Measurements from ENCODE around the gene MOGAT3.
A peak's percentile ranks its signal among the peaks of the same experiment; 100 is the strongest.
"Not testable (repeated sequence)": the region's sequence is repeated elsewhere in the genome, so short reads cannot be mapped to it uniquely, and the experiment has no call there.

MOGAT3 gene

DNA sequence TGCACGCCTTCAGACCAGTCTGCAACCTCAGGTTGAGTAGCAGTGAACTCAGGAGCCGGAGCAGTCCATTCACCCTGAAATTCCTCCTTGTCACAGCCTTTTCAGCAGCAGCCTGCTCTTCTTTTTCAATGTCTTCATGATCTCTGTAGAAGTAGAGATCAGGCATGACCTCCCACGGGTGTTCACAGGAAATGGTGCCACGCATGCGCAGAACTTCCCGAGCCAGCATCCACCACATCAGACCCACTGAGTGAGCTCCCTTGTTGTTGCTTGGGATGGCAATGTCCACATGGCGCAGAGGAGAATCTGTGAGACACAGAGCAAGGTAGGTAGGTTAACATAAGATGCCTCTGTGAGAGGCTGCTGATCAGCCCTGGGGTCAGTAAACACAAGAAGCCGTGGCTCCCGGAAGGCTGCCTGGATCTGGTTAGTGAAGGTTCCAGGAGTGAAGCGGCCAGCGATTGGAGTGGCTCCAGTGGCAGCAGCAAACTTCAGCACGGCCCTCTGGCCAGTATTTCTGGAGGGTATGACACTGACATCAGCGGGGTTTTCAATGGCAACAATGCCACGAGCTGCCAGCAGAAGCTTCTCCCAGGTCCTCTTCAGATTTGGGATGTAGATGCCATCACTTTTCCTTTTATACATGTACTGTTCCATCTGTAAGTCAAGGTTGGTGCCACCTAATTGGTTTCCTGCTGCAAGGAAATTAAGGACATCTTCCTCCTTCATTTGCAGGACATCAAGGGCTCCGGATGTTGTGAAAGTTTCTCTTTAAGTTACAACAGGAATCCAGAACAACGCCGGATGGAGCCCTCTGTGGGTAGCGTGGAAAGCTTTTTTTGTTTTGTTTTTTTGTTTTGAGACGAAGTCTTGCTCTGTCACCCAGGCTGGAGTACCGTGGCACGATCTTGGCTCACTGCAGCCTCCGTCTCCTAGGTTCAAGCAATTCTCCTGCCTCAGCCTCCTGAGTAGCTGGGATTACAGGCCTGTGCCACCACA is 3.2 kb upstream of the MOGAT3 start:
- not testable (repeated sequence) for DNase-seq (ENCODE audit: low read depth)

DNA sequence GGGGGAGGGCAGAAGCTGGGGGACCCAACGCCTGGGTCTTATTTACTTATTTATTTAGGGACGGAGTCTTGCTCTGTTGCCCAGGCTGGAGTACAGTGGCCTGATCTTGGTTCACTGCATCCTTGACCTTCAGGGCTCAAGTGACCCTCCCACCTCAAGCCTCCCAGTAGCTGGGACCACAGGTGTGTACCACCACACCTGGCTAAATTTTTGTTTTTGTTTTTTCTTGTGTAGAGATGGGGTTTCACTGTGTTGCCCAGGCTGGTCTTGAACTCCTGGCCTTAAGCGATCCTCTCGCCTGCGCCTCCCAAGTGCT is 1.7 kb upstream of the MOGAT3 start:
- no peak for DNase-seq (ENCODE audit: low read depth)

DNA sequence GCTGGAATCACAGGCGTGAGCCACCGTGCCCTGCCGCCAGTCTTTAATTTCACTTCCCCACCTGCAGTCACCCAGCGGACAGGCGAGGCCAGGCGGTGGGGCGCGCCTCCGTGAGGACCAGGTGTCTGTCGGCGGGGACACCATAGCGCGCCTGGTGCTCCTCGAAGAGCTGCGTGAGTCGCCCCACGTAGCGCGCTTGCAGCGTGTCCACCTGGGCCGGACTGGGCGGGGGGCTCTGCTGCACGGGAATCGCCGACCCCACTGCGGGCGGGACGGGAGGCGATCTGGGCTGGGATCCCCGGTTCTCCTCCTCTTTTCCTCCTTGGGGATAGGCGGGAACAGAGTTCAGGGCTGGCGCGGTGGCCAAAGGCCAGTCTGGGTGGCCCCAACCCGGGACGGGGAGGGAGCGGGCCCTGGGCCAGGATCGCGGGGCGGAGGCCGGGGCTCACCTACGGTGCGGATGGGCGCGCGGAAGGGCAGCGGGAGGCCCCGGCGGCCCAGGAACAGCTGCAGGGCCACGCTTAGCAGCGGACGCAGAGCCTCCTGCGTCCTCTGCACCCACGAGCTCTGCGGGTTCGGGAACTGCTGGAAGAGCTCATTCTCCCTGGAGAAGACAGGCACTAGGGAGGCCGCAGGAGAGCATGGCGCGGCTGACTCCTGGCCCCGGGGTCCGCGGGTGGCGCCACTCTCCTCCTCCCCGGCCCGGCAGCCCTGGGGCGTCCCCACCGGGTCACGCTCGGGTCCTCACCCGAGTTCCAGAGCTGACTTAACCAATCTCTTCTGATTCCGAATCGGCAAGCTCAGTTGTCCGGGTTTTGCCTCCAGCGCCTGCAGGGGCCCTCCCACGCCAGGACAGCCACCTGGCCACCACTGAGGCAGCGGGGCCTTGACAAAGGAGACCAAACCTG is 1.1 kb upstream of the MOGAT3 start:
- DNase-seq (ENCODE audit: low read depth): no peak

DNA sequence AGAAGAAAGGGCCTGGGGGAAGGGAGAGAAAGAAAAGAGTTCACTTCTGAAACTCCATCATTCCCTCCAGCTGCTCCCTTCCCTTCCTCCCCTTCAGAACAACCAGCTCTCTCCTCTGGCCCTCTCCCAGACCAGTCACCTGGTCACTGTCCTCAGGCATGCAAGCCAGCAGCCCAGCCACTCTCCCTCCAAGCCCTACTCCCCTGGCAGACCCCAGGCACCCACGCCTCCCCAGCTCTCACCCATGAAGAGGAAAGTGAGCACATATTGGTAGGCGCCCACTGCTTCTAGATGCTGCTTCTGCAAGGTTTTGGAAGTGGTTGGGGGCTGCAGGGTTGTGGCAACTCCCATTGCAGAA is 353 bp downstream of the MOGAT3 start:
- no peak for DNase-seq (ENCODE audit: low read depth)

DNA sequence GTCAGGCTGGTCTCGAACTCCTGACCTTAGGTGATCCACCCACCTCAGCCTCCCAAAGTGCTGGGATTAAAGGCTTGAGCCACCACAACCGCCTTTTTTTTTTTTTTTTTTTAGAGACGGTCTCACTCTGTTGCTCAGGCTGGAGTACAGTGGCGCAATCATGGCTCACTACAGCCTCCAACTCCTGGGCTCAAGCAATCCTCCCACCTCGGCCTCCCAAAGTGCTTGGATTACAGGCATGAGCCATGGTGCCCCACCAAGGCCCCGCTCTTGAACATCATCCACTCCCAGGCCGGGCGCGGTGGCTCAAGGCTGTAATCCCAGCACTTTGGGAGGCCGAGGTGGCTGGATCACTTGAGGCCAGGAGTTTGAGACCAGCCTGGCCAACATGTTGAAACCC is 1.3 kb downstream of the MOGAT3 start:
- DNase-seq (ENCODE audit: low read depth): not testable (repeated sequence)

DNA sequence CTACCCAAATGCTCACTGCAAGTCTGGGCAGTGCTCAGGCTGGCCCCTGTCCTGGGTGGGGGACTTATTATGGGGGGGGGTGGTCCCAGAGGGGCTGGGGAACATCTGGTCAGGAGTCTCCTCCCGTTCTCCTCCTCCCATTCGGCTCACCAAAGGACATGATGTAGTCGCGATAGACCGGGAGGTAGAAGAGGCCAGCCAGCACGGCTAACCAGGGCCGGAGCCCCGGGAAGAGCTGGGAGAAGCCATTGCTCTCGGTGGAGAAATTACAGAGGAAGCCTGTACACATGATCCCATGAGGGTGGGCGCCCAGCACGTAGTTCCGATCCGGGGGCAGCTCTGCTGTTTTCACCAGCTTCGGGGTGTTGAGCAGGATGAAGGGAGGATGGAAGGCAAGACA is 2.4 kb downstream of the MOGAT3 start:
- DNase-seq (ENCODE audit: low read depth): no peak

DNA sequence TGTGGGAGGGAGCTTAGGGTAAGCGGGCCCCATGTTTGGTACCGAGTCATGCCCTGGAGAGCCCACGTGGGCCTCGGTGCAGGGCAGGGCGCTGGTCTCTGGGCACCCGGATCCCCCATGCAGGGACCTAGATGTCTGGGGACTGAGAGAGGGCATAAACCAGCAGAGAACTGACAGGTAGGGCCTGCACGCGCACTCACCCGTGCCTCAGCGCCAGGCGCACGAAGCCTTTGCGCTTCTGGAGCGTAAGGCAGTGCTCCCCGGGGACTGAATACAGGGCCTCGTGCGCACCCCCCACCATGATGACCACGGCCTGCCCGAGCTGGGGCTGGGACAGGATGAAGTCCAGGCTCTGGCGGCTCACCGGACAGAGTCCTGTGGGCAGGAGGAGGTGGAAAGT is 2.8 kb downstream of the MOGAT3 start:
- no peak for DNase-seq (ENCODE audit: low read depth)

DNA sequence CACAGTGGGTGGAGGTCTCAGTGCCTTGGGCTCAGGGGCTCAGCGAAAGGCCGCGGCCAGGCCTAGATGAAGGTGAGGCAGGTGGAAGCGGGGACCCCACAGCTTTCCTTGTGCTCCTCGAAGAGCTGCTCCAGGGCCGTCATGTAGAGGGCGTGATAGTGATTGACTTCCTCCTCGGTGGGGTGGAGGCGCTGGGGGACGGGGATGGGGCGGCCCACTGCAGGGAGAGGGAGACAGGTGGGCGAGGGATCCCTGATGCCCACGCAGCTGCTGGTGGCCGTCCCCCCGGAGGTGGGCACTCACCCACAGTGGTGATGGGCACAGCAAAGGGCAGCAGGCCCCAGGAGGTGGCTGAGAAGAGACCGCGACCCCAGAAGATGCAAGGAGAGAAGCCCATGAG is 5.0 kb downstream of the MOGAT3 start:
- DNase-seq (ENCODE audit: low read depth): no peak

DNA sequence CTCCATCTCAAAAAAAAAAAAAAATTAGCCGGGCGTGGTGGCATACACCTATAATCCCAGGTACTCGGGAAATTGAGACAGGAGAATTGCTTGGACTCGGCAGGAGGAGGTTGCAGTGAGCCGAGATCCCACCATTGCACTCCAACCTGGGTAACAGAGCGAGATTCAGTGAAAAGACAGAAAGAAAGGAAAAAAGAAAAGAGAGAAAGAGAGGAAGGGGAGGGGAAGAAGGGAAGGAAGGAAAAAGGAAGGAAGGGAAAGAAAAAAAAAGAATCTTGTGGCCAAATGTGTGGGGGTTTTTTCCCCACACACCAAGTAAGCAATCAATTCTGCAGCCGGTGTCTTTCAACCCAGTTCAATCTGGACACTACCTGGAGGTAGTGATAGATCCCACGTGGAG is 11.7 kb downstream of the MOGAT3 start:
- no peak for DNase-seq (ENCODE audit: low read depth)

DNA sequence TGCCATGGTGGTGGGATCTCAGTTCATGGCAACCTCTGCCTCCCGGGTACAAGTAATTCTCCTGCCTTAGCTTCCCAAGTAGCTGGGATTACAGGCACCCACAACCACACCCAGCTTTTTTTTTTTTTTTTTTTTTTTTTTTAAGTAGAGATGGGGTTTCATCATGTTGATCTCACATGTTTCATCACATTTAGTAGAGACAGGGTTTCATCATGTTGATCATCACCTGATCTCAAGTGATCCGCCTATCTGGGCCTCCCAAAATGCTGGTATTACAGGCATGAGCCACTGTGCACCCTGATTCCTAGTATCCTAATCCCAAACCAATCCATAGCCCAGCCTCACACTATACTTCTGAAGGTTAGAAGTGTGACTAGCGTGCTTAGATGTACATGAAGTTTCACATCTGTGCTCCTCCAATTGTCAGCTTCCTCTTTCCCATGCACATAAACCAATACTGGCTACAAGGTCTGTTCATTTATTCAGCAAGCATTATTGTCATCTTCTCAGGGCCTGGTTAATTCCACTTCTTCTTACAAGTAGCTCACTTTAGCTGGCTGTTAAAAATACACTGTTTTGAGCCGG is 13.9 kb downstream of the MOGAT3 start:
- peak; percentile 31 for DNase-seq (ENCODE audit: low read depth)

DNA sequence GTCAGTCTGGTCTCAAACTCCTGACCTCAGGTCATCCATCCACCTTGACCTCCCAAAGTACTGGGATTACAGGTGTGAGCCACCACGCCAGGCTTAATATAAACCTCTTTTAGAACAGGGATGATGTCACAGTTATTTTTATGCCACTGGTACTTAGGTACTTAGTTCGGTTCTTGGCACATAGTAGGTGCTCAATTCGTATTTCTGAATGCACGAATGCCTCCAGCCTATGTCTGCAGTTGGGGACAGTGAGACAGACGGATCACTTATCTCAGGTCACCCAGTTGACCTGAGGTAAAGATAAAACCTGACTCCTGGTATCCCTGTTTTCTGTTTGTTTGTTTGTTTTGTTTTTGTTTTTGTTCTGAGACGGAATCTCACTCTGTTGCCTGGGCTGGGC is 14.6 kb downstream of the MOGAT3 start:
- DNase-seq (ENCODE audit: low read depth): no peak

DNA sequence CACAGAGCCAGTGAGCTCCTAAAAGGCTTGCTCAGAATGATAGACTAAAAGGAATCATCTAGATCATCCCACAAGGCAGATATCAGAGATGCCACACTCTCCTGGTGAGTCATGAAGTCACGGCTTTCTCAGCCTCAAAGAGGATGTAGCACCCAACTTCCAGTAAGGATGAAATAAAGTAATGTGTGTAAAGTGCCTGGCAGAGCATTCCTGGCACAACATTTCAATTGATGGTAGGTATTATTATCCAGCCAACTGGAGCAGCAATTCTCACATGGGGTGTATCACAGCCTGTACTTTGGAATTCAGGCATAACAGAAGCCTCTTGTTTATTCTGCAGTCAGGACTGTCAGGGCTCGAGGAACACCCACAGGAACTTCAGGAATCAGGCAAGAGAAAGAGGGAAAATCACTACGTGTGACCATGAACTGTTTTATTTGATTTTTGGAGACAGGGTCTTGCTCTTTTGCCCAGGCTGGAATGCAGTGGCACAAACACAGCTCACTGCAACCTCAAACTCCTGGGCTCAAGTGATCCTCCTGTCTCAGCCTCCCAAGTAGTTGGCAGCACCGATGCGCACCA is 15.5 kb downstream of the MOGAT3 start:
- DNase-seq (ENCODE audit: low read depth): peak; percentile 76

DNA sequence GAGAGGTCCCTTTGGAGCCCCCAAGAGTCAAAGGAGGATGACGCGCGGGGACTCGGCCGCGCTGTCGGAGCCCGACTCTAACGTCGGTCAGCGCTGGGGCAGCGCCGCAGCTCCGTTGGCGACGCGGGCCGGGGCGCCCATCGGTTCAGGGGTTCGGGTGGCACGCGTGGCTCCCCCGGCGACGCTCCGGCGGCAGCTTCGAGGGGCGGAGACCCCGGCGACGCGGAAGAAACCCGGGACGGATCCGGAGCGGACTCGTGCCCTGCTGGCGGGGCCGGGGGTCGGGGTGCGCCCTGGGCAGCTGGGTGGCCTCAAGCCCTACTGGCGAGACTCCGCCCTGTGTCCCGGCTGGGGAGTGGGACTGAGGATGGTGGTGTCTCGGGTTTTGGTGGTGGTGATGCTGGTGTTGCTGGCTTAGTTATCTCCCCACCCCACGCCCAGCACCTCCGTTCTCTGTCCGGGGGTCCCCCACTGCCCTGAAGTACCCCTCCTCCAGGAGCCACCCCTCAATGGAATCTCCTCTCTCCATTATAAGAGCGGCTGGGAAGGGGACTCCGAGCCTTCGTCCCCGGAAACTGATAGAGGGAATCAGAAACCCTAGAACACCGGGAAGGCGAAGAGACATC is 20.6 kb downstream of the MOGAT3 start, which contains the start of gene NAT16:
TSS of gene NAT16 (minus strand) at position 164 of the 626 bp plus-strand sequence. CDS start 5,486 bp downstream, outside the sequence.
- DNase-seq (ENCODE audit: low read depth): no peak

DNA sequence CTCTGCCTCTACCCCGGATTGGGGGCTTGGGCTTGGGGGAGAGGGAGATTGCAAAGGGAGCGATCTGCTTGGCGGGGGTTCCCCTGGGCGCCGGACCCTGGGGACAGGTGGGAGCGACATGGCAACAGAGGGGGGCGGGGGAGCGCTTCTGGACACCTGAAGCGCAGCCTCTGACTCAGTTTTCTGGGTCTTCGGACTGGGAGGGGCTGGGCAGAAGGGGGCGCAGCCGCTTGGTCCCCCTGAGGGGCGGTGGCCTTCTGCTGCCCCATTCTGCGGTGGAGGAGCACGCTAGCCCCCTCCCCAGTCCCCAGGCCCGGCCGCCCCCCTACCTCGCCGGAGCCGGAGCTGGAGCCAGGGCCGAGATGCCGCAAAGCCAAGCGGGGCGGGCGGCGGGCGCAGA is 21.1 kb downstream of the MOGAT3 start:
- no peak for DNase-seq (ENCODE audit: low read depth)

DNA sequence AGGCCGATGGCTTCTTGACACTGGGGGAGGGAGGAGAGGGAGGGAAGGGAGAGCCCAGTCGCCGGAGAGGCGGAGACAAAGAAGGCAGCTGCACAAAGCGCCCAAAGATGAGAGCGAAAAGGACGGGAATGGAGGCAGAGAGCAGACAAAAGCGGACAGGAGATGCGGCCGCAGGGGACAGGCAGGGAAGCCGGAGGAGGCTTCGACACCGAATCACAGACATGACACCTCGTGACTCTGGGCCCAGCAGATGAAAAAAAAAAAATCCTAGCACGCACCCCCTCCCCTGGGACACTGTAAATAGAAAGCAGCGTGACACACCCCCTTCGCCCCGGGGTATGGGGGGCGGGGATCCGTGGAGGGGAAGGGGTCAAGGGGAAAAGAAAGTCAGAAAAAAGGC is 21.7 kb downstream of the MOGAT3 start:
- DNase-seq (ENCODE audit: low read depth): no peak

DNA sequence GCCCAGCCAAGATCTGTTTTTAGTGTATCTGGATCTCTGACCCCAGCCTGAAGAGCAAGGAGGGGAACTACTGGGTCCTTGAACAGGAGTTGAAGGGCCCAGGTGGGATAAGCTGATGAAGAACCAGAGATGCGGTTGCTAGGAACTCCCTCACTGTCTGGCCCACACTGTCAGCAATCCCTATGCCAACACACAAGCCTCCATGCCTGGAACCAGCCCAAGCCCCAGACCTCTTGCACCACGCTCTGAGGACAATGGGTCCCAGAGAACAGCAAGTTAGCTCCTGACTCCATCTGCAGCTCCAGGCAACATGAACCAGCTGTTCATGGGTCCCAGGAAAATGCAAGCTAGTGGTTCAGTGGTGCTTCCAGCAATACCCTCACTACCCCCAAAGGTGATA is 23.2 kb downstream of the MOGAT3 start:
- no peak for DNase-seq (ENCODE audit: low read depth)

DNA sequence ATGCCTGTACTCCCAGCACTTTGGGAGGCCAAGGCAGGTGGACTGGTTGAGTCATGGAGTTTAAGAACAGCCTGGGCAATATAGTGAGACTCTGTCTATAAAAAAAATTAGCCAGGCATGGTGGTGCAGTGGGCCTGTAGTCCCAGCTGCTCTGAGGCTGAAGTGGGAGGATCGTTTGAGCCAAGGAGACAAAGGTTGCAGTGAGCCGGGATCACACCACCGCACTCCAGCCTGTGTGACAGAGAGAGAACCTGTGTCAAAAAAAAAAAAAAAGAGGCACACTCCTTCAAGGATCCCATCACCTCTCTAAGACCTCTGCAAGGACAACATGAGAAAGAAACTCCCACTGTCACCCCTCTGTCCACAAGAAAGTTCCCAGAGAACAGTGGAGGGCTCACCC is 25.2 kb downstream of the MOGAT3 start:
- no peak for DNase-seq (ENCODE audit: low read depth)

DNA sequence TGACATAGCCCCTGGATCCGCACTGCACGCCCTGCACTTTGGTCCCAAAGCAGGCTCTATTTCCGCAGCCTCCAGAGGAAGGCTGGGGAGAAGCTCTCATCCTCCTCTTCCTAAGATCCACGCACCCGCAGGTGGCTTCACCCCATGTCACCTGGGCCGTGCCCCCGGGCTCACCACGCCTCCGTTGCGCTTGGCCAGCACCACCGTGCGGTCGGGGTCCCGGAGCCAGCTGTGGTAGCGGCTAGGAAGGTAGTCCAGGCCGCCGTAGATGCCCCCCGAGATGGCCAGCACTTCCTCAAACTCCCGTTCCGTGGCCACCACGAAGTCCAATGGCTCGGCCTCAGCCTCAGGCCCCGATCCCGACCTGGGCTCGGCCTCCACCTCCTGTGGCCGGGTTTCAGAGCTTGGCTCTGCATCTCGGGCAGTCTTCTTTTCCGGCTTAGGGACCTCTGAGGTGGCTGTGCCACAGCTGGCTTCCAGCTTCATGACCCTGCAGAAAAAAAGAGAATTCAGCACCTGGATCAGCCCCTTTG is 26.4 kb downstream of the MOGAT3 start:
- DNase-seq (ENCODE audit: low read depth): no peak

DNA sequence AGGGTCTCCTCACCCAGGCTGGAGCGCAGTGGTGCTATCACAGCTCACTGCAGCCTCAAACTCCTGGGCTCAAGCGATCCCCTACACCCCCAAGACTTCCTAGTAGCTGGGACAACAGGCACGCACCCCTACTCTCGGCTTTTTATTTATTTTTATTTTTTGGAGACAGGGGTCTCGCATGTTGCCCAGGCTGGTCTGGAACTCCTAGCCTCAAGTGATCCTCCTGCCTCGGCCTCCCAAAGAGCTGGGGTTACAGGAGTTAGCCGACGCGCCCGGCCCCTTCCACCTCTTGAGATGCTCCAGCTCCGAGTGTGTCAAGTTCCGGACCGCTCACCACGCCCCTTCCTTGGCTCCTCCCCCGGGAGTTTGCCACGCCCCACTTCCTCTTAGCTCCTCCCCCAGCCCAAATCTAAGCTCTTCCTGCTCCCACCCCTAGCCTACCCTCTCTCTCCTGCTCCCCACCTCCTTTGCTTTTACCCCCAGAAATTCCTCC is 27.0 kb downstream of the MOGAT3 start:
- DNase-seq (ENCODE audit: low read depth): no peak

DNA sequence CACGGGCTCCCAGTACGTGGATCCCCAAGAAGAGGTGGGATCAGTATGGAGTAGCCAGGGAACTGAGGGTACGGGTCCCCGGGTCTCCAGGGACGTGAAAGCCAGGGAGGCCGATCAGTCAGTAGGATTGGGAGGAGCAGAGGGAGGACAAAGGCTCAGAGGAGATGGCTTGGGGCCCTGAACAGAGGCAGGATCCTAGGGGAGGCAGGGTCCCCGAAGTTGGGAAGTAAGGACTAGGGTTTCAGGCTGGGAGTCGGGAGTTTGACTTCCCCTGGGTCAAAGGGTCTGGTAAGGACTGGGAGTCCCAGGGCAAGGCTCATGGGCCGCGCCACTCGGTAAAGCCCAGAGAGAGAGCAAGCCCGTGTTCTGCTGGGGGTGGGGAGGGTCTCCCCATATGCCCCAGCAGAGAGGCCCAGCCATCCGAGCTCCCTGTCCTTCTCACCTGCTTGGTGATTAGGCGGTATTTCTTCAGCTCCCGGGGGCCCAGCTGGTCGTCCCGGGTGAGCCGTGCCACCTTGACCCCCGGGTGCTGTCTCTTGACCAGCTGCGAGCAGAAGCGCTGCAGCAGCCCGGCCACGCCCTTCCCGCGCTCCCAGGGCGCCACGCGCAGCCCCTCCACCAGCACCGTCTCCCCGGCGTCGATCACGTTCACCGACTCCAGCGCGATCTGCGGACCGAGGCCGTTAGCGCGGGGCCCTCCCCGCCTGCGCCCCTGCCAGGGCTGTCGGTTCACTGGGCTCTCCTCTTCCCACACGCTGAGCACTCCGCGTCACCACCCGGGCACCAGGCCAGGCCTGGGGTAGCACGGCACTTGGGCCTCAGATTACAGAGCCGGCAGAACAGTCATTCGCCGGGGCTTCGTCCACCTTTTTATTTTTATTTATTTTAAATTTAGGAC is 27.7 kb downstream of the MOGAT3 start:
- DNase-seq (ENCODE audit: low read depth): no peak

Measured in amniotic epithelial cell (primary cell).